Iris pigment epithelial cell (primary cell): ENCODE results near the gene CAMK2D.

Experiments used
- DNase-seq: peaks from one replicate; pipeline ENCODE4 v3.0.0-alpha.2; 2011; ENCODE audit warnings: low read depth

The CAMK2D gene

DNA sequence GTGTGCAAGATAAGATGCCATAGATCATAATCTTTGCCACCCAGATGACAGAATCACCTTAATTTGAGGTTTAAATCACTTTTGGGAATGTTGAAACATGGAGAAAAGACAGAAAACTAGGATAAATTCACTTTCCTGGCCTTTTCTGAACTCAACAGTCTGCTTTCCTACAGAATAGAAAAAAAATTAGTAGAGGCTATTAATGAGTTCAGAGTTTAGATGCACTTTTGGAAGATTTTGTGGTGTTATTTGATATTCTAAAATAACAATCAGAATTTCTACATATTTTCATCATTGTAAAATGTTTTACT, 195.9 kb downstream of the CAMK2D start:
- no peak for DNase-seq

DNA sequence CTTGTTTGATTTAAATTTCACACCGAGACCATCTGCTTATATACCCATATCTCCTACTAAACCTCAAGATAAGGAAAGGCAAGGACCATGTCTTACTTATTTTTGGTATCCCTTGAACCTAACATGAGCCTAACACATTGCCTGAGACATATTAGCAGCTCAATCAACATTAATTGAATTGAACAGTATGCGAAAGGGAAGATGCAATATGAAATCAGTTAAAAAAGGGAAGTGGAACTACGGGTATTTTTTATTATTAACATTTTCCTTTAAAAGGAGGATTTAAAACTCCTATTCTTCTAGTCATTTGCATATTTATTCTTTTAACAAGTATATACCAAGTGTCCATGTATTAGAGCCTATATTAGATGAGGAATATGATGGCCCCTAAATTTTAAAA, 197.0 kb downstream of the CAMK2D start:
- no peak for DNase-seq

DNA sequence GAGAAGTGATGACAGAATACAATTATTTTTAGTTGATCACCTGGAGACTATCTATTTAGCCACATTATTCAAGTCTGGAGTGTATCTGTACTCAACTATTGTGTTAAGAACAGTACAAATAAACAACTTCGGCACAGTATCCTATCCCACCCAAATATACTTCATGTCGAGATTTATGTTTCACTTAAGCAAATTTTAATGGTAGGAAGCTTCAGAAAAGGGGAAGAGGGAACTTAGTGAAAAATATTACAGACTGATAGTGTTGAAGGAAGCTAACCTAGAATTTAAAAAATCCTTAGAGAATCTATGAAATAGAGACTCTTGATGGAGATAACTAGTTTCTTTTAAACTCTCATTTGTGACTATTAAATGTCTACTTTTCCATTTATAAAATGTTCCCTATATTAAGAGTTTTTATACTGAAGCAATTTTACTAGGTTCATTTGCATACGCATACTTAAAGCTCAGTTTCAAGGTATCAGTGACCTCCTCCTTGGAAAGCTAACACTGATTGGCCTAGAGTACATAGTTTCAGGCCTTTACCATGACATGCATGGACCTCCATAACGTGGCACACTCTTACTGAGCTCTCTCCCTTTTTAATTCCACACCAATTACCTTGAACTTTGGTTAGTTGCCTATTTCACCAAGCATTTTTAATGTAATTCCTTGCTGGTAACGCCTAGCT, 197.7 kb downstream of the CAMK2D start:
- no peak for DNase-seq

DNA sequence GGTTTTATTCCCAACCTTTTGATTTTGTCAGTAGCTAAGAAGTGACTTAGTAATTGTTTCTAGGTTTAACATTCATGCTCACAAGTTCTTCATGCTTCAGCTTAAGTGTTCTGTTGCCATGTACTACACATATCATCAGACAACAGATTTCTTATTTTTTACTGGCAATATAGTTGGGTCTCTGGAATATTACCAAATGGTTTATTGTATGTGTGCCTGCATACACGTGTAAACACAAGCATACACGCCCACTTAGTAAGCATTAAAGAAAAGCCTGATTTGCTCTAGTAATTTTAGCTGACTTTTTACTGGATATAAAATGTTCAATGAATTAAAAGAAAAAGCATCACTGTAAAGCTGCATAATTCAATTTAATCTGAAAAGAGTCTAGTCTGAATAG, 199.8 kb downstream of the CAMK2D start:
- DNase-seq: no peak

DNA sequence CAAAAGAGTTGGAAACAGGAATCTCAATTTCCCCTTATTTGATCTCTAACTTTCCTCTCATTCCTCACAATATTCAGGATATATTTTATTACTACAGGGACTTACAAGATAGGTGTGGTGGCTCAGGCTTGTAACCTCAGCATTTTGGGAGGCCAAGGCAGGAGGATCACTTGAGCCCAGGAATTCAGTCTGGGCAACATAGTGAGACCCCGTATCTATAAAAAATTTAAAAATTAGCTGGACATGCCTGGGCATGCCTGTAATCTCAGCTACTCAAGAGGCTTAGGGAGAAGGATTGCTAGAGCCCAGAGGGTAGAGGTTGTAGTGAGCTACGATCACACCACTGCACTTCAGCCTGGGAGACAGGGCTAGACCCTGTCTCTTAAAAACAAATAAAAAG, 200.4 kb downstream of the CAMK2D start:
- DNase-seq: peak; percentile 30

DNA sequence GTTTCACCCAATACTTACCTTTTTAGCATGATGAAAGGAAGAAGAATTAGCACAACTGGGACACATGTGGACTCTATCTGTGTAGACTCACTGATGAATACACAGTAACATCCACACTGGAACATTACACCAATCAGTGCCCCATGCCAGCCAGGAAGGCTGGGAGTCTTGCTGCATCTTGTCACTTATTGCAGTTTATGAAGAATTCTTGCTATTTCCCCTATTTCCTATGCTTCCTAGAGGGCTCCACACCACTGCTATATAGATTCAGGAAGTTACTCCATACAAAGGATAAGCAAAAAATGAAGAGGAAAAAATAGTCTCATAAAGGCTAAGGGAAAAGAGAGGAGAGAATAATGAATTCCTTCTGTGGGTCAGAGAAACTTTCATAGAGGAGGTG, 201.0 kb downstream of the CAMK2D start:
- peak; percentile 29 for DNase-seq

DNA sequence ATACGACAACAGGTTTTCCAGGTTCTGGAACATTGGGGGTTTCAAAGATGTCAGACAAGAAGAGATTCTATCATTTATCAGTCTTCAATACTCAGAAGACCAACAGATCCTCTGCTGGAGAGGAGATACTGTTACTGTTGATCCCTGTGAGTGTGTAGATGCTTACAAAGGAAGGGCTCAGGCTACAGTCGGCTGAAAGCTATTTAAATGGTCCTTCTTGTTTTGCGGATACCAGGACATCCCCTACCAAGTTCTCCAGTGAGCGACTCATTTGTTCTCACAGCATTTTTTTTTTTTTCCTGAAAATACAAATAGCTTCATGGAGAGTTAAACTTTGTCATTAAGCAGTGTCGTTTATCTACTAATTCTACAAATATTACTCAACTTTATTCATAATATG, 201.6 kb downstream of the CAMK2D start:
- DNase-seq: no peak

DNA sequence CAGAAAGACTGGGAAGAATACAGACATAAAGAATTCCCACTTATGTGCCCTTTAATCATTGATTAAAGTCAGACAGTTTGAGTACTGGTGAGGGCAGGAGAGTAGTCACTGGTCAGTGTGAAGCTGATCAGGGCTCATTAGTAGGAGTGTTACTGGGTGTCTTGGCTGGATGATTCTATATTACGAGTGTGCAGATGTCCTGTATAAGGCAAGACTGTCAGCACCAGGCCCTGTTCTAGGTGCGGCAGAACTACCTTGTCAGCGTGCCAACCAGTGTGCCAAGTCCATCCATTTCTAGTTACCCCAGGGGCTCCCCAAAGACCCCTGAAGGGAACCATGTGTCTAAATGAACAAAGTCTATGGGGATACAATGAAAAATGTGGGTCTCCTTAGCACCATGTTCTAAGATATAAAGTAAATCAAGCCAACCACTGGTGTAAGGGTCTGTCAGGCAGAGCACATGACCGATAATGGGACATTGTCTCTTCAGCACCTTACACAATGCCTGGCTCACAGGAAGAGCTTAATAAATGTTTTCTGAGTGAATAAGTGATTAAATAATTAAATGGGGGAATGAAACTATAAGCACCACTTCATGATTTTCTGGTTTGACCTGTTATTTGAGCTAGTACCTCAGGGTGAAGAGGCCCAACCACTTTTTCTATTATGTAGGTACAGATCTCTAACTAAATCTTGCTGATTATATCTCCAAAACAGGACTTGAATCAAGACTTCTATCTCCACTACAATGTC, 205.0 kb downstream of the CAMK2D start:
- DNase-seq: no peak

DNA sequence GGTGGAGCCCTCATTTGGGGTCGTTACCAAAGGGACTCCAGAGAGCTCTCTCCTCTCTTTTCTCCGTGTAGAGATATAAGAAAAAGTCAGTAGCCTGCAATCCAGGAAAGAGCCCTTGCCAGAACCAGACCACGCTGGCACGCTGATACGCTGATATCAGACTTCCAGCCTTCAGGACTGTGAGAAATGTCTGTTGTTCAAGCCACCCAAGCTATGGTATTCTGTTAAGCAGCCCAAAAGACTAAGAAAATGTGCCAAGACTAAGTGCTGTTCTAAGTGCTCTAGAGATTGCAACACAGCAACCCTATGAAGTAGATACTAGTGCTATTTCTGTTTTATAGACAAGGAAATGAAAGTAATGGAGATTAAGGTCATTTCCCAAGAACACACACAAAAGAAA, 205.7 kb downstream of the CAMK2D start:
- DNase-seq: no peak

DNA sequence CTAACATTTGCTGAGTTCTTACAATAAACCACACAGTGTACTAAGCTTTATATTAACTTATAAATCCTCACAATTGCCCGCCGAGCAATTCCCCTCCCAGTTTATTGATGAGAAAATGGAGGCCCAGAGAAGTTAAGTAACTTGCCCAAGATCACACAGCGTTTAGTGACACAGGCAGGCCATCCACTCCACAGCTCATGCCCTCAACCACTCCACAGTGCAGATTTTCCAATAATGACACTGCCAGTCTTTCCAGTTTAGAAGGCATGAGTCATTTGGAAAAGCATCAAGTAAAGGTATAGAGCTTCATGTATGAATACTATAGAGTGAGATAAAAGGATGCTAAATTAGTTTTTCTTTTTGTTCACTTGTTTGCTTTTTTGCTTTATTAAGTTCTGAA, 208.5 kb downstream of the CAMK2D start:
- no peak for DNase-seq

DNA sequence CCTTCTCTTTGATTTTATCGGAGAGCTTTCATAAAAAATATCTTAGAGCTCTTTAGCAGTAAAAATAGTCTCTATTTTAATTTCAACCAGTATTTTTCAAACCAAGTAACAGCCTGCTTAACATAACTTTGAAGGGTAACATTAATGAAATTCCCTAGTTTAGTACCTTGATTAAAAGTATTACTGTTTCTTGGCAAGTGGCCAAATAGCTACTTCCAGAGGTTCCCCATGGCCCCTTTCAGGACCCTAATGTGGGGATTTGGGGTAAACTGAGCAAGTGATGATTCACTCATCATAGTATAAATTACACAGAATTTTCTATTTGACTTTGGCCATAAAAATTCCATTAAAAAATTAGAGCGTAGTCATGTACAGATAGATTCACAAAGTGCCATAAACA, 211.0 kb downstream of the CAMK2D start:
- DNase-seq: no peak

DNA sequence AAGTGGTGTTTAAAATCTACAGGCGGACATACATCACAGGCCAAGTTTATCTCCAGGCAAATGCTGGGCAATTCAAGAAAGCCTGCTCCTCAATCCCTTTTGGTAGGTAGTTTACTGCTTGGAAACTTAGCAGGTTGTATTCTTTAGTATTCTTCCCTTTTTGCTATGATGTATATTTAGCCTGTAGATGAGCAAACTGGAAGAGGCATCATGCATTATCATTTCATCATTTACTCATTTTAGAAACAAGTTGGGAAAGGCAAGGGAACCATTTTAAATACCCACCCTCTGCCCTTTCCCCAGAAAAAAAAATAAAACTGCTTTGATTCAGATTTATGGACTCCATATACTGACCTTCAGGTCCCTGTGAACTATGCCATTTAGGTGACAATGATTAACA, 213.2 kb downstream of the CAMK2D start:
- no peak for DNase-seq

DNA sequence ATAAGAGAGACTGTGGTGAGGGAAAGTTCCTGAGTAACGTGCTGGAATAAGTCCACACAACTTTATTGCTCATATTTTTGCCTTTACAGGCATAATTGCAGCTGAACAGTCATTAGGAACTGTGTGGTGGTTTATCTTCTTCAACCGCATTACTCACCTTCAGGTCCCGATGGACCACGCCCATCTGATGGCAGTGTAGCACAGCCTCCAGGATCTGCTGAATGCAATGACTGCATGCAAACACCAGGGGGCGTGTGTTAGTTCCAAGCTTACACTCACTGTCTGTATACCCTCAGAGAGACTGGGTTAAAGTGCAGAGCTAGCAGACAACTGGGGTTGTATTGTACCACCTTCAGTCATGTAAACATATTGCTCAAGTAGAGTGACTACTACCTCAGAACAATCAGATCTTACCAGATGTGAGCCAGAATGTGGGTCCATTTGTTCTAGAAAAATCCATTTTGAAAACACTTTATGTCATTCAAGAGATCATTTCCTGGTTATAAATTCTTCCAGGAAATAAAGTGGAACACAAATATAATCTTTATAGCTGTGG, 214.0 kb downstream of the CAMK2D start:
- peak; percentile 95 for DNase-seq

DNA sequence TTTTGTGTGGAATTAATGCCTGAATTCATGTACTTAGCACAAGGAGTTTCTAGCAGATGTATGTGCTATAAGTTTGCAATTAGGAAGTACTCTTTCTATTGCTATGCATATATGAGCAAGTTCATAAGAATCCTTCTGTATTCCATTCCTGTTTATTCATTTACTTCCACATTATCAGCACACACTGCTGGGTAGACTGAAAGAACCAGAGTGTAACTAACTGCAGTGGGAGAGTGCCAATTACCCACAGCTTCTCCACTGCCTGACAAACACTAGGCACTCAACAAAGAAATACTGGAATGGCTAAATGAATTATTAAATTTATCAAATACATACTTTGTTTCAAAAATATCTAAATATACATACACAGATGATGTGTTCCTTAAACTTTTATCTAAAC, 219.6 kb downstream of the CAMK2D start:
- no peak for DNase-seq

DNA sequence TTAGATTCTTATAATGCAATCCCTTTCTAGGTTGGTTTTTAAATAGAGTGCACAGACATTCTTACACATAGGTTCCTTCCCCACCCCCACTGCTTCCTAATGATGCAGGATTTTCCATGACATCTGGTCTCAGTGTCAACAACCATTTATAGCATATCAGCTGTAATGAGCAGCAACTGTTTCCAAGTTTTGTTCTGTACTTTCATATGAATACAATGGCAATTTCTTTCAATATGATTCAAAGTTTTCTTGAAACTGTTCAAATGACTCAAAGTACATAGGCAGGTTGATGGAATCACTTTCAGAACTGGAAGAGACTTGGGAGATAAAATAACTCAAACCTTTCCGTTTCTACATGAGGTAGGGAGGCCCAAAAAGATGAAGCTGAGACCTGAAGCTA, 220.7 kb downstream of the CAMK2D start:
- DNase-seq: no peak

DNA sequence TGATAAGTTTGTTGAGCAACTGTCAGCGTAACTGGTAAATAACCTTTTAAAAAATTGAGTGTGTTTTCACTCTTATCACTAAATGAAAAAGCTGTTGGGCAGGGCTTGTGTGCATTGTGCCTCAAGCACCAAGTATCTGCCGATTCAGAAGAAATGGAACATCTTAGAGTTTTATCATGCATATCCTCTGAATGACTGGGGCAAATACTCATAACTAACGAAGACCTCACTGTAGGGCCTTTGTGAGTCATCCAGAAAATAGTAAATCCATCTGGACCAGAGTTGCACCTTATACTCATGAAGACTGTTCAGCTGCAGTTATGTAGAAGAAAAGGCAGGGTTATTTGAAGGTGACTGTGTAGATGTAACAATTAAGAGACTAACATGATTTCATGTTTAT, 222.1 kb downstream of the CAMK2D start:
- DNase-seq: peak; percentile 82

DNA sequence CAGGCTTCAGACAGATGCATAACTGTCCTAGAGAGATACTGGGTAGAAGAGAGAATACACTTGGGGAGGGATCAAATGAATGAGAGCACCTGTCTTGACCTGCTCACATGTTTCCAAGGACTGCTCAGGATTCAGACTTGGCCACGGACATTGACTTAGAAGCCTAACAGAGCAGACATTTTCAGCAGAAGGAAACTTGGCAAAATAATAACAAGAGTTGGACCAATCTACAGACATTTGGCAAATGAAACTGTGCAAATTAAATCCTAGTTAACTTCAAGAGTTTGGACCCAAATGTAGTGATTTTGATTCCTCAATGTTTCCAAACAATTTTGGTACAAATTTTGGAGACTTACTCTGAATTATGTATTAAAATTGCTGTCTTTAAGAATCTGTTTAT, 223.9 kb downstream of the CAMK2D start:
- no peak for DNase-seq

DNA sequence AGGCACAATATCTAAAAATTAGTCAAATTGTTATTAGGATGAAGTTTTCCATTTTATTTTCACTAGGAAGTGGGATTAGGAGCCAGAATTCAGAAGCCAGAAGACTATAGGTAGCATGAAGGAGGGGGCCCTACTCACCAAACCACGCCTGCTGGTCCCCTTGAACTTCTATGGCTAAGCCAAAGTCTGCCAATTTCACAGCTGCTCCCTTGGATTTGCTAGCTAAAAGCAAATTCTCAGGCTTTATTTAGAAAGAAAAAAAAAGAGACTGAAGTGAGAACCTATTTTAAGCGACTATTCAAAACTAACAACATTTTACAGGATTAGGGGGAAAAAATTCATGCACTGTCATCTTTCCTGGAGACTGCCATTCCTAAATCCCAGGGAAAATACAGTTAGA, 224.3 kb downstream of the CAMK2D start:
- DNase-seq: no peak

DNA sequence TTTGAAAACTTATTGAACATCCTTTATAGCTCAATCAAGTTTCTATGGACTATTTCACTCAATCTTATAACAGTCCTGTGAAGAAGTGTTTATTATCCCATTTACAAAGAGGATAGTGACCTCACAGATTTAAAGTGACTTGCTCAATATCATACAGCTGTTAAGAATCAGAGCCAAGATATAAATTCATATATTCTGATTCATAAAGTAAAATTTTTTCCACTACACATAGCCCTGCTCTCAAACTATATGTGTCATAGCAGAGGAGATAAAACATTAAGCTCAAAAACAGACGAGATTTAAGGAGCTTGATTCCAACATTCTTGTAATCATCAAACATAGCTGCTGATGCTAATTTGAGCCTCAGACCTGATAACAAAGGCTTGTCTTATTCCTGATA, 226.8 kb downstream of the CAMK2D start:
- DNase-seq: peak; percentile 78

DNA sequence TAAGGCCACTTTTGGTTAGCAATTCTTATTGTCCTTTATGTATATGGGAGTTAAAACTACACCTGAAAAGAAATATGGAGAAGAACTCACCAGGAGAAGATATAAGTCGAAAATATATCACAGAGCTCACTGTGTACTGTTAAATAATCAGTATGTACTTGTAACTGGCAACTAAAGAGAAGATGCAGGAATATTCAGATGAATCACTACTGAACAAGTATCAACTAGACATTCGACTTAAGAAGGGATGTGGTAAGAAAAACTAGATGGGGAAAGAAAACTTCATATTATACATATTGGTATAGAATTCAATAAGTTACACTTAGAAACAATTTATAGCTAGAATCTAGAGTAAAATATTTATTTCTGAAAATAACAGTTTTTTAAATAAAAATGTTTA, 230.0 kb downstream of the CAMK2D start:
- DNase-seq: no peak

DNA sequence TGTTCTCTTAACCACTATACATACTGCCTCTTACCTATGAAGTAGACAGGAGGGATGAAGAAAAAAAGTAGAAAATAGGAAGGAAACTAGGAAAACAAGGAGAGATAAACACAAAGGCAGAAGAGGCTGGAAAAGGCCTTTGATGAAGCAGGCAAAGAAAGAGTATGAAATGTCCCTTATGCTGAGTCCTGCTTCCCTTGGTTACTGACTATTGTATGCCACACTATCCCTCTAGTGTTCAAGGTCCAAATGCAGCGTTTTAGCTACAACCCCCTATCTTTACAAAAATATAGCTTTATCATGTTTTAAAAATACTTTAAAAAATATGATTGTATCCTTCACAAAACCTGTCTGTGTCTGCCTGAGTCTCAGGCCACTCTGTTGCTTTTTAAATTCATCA, 233.1 kb downstream of the CAMK2D start:
- DNase-seq: no peak

DNA sequence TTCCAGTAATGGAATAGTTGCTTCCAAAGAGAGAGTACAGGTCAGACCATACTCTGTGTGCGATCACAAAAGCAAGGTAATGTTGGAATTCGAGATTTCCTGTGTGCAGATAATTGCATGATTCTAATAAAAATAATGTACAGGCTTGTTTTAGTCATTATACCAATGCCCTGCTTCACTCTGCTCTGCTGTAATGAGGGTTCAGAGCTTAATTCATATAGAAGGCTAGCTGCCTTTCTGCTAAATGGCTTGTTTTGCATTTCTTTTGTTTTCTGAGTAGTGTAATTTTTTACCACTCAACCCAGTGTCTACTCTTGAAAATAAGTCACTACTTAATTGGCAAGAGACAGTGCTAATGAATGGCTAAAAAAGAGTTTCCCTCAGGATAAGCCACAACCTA, 236.0 kb downstream of the CAMK2D start:
- no peak for DNase-seq

DNA sequence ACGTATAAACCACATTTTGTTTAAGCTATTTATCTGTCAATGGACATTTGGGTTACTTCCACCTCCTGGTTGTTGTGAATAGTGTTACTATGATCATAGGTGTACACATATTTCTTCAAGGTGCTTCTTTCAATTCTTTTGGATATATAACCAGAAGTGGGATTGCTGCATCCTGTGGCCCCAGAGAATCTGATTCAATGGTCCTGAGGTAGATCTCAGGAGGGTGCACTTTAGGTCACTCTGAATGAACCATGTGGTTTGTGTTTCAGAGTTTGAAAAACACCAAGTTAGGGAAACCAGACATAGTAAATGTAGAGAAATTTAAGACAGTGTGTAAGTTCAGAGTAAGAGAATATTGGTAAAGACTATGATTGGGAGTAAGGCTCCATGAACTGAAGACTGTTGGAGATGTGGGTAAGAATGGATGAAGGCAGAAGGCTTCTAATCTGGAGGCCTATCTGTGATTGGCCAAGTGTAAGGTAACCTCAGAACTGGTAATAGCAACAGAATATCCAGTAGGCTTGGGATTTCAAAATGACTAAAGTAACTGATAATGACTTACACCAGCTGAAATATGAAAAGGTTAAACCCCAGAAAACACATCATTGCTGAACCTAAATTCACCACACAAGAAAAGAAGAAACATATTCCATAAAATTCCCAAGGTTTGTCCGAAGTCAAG, 236.9 kb downstream of the CAMK2D start:
- no peak for DNase-seq
